Activated CD4-positive, alpha-beta T cell treated with anti-CD3 and anti-CD28 coated beads, Interleukin-2, amount 10 ng/mL, durations not matched to agents 7 days and 5 days (primary cell): ENCODE measurements around the gene PTMS. TPM values are rescaled to one million over a fixed set of nuclear protein-coding genes. Genes with fewer than 3 reads are reported as not detected.

ENCODE experiments used
- CTCF ChIA-PET: fragments of 350-600 bp; sonication (Branson Sonifier 250); formaldehyde crosslinking; loops from one replicate; lab custom pipeline; 2021; ENCODE audit warnings: antibody characterized with exemption; lab: Charles Lee
- POLR2A ChIA-PET: fragments of 350-600 bp; sonication (Branson Sonifier 250); formaldehyde crosslinking; loops from one replicate; lab custom pipeline; 2021; ENCODE audit warnings: antibody characterized with exemption; lab: Charles Lee
- DNase-seq: peaks from one replicate; pipeline ENCODE4 v3.0.0-alpha.2; 2020
- H3K27ac Mint-ChIP-seq: one replicate; pipeline ENCODE4 v1.8.0; 2021; ENCODE audit warnings: mild to moderate bottlenecking, moderate library complexity, mixed read lengths
- H3K27me3 Mint-ChIP-seq: one replicate; pipeline ENCODE4 v1.8.0; 2021; ENCODE audit warnings: mixed read lengths
- H3K36me3 Mint-ChIP-seq: one replicate; pipeline ENCODE4 v1.8.0; 2021; ENCODE audit warnings: low read depth, mixed read lengths
- H3K4me1 Mint-ChIP-seq: one replicate; pipeline ENCODE4 v1.8.0; 2021; ENCODE audit warnings: mixed read lengths
- H3K4me3 Mint-ChIP-seq: one replicate; pipeline ENCODE4 v1.8.0; 2021; ENCODE audit warnings: mild to moderate bottlenecking, moderate library complexity, mixed read lengths
- H3K9me3 Mint-ChIP-seq: one replicate; pipeline ENCODE4 v1.8.0; 2021; ENCODE audit warnings: mixed read lengths
- total RNA-seq, 2 experiments: library from RNA; stranded (reverse); gene quantifications; one replicate each; pipeline ENCODE4 v1.2.3, GENCODE V29; 2021

PTMS gene
- total RNA-seq, 2 experiments from 2014 or later = 16.4 to 25.6 TPM

- no peak for DNase-seq
- CTCF ChIA-PET = interaction anchor here (0.6 to 4.8 kb wide), 38 partner anchors 8 to 657 kb away, joined by 3 to 77 read pairs (median 8); partner anchors contain the start of genes CD4, CDCA3, COPS7A and GPR162
- Mint-ChIP-seq H3K27me3 (no peaks in the 10 kb centered on the region), H3K9me3 (no peaks in the 10 kb centered on the region), H3K4me3 (peak overlapping the region; percentile 89), H3K4me1 (peaks cover 35% of the 10 kb centered on the region), H3K27ac (peak overlapping the region; percentile 98), H3K36me3 (peaks cover 16% of the 10 kb centered on the region)
- POLR2A ChIA-PET = interaction anchor here (0.7 to 2.1 kb wide), 2 partner anchors 35 to 98 kb away, joined by 5 read pairs; partner anchors contain the start of genes CD4 and USP5
These were observed 12.3 kb upstream of the PTMS start for GRCh38 chr12:6753772-6754356.

- ChIA-PET POLR2A (interaction anchor here (2.1 kb wide), 1 partner anchor 98 kb away, joined by 5 read pairs; the partner anchor contains the start of gene USP5), CTCF (interaction anchor here (0.6 to 4.8 kb wide), 30 partner anchors 8 to 656 kb away, joined by 3 to 77 read pairs (median 10); partner anchors contain the start of genes CD4, CDCA3, COPS7A and GPR162)
- H3K9me3 Mint-ChIP-seq = no peaks in the 10 kb centered on the region
- no peak overlapping the region for H3K27ac Mint-ChIP-seq
- peaks cover 38% of the 10 kb centered on the region for H3K4me1 Mint-ChIP-seq
- no peak overlapping the region for H3K4me3 Mint-ChIP-seq
- H3K36me3 Mint-ChIP-seq = peaks cover 12% of the 10 kb centered on the region
- DNase-seq = no peak
- no peaks in the 10 kb centered on the region for H3K27me3 Mint-ChIP-seq
These were observed 11.8 kb upstream of the PTMS start for GRCh38 chr12:6754411-6754810.

- peaks cover 2% of the 10 kb centered on the region for H3K36me3 Mint-ChIP-seq
- no peak overlapping the region for H3K4me3 Mint-ChIP-seq
- POLR2A ChIA-PET = no interaction called here
- no peak overlapping the region for H3K27ac Mint-ChIP-seq
- no peaks in the 10 kb centered on the region for H3K9me3 Mint-ChIP-seq
- H3K27me3 Mint-ChIP-seq = peaks cover 6% of the 10 kb centered on the region
- peaks cover 23% of the 10 kb centered on the region for H3K4me1 Mint-ChIP-seq
- DNase-seq = no peak
- CTCF ChIA-PET = interaction anchor here (1.0 to 1.4 kb wide), 3 partner anchors 9 to 92 kb away, joined by 4 to 8 read pairs (median 4); partner anchors contain the start of gene PTMS
These were observed 9.0 kb upstream of the PTMS start for GRCh38 chr12:6757028-6757690.

GRCh38 chr12:6758506-6759095 lies 7.6 kb upstream of the PTMS start:
- H3K4me1 Mint-ChIP-seq = peaks cover 18% of the 10 kb centered on the region
- no peak overlapping the region for H3K4me3 Mint-ChIP-seq
- no peaks in the 10 kb centered on the region for H3K9me3 Mint-ChIP-seq
- POLR2A ChIA-PET = interaction anchor here (0.7 kb wide), 1 partner anchor 109 kb away, joined by 3 read pairs; no protein-coding TSS in a partner anchor
- no peaks in the 10 kb centered on the region for H3K36me3 Mint-ChIP-seq
- peaks cover 11% of the 10 kb centered on the region for H3K27me3 Mint-ChIP-seq
- CTCF ChIA-PET = interaction anchor here (1.0 to 2.2 kb wide), 8 partner anchors 8 to 93 kb away, joined by 3 to 8 read pairs (median 4); partner anchors contain the start of genes CD4, LAG3, PTMS and USP5
- H3K27ac Mint-ChIP-seq = no peak overlapping the region
- no peak for DNase-seq

GRCh38 chr12:6759741-6760140 lies 6.4 kb upstream of the PTMS start:
- Mint-ChIP-seq H3K27ac (no peak overlapping the region), H3K9me3 (no peaks in the 10 kb centered on the region), H3K4me3 (no peak overlapping the region), H3K4me1 (peaks cover 24% of the 10 kb centered on the region), H3K27me3 (peaks cover 20% of the 10 kb centered on the region), H3K36me3 (no peaks in the 10 kb centered on the region)
- CTCF ChIA-PET = interaction anchor here (0.5 to 2.2 kb wide), 9 partner anchors 8 to 66 kb away, joined by 3 to 8 read pairs (median 5); partner anchors contain the start of gene LAG3
- DNase-seq = no peak
- POLR2A ChIA-PET = no interaction called here

GRCh38 chr12:6763380-6763779 lies 2.8 kb upstream of the PTMS start:
- Mint-ChIP-seq H3K27ac (no peak overlapping the region), H3K4me3 (no peak overlapping the region), H3K9me3 (no peaks in the 10 kb centered on the region), H3K27me3 (peaks cover 43% of the 10 kb centered on the region), H3K4me1 (peaks cover 41% of the 10 kb centered on the region), H3K36me3 (peaks cover 3% of the 10 kb centered on the region)
- ChIA-PET POLR2A (no interaction called here), CTCF (interaction anchor here (0.7 to 1.6 kb wide), 6 partner anchors 9 to 39 kb away, joined by 3 to 5 read pairs (median 3); partner anchors contain the start of genes COPS7A, LAG3 and MLF2)
- DNase-seq = no peak

- DNase-seq = peak; percentile 62
- ChIA-PET POLR2A (no interaction called here), CTCF (interaction anchor here (0.7 to 8.8 kb wide), 8 partner anchors 8 to 108 kb away, joined by 3 to 120 read pairs (median 4); partner anchors contain the start of genes LAG3, MLF2 and SPSB2)
- no peaks in the 10 kb centered on the region for H3K9me3 Mint-ChIP-seq
- H3K4me3 Mint-ChIP-seq = peak overlapping the region; percentile 12
- H3K4me1 Mint-ChIP-seq = peaks cover 40% of the 10 kb centered on the region
- peaks cover 50% of the 10 kb centered on the region for H3K27me3 Mint-ChIP-seq
- peaks cover 3% of the 10 kb centered on the region for H3K36me3 Mint-ChIP-seq
- H3K27ac Mint-ChIP-seq = no peak overlapping the region
These were observed 1.9 kb upstream of the PTMS start for GRCh38 chr12:6764011-6764828.

- Mint-ChIP-seq H3K27ac (peak overlapping the region; percentile 12), H3K4me3 (peak overlapping the region; percentile 63), H3K9me3 (no peaks in the 10 kb centered on the region), H3K36me3 (peaks cover 3% of the 10 kb centered on the region), H3K4me1 (peaks cover 40% of the 10 kb centered on the region), H3K27me3 (peaks cover 48% of the 10 kb centered on the region)
- DNase-seq = no peak
- POLR2A ChIA-PET = no interaction called here
- CTCF ChIA-PET = interaction anchor here (0.5 to 8.8 kb wide), 9 partner anchors 12 to 360 kb away, joined by 3 to 120 read pairs (median 4); partner anchors contain the start of genes COPS7A, MLF2 and SPSB2
These were observed 1.0 kb upstream of the PTMS start for GRCh38 chr12:6765048-6765633.

GRCh38 chr12:6766651-6767349 lies 637 bp downstream of the PTMS start:
- POLR2A ChIA-PET = interaction anchor here (1.0 kb wide), 1 partner anchor 228 kb away, joined by 3 read pairs; no protein-coding TSS in a partner anchor
- H3K27ac Mint-ChIP-seq = peak overlapping the region; percentile 81
- peaks cover 3% of the 10 kb centered on the region for H3K36me3 Mint-ChIP-seq
- peak overlapping the region; percentile 81 for H3K4me3 Mint-ChIP-seq
- no peaks in the 10 kb centered on the region for H3K9me3 Mint-ChIP-seq
- H3K4me1 Mint-ChIP-seq = peaks cover 51% of the 10 kb centered on the region
- CTCF ChIA-PET = interaction anchor here (0.6 to 8.8 kb wide), 26 partner anchors 9 to 229 kb away, joined by 3 to 120 read pairs (median 4); partner anchors contain the start of genes CD4, CDCA3, COPS7A and MLF2
- peaks cover 44% of the 10 kb centered on the region for H3K27me3 Mint-ChIP-seq
- peak; percentile 49 for DNase-seq

GRCh38 chr12:6767353-6768319 lies 1.5 kb downstream of the PTMS start:
- ChIA-PET CTCF (interaction anchor here (0.6 to 8.8 kb wide), 17 partner anchors 8 to 189 kb away, joined by 3 to 120 read pairs (median 5); partner anchors contain the start of genes CD4, COPS7A, MLF2 and P3H3), POLR2A (no interaction called here)
- Mint-ChIP-seq H3K27ac (peak overlapping the region; percentile 81), H3K4me3 (peak overlapping the region; percentile 81), H3K9me3 (no peaks in the 10 kb centered on the region), H3K36me3 (peaks cover 3% of the 10 kb centered on the region), H3K4me1 (peaks cover 58% of the 10 kb centered on the region), H3K27me3 (peaks cover 41% of the 10 kb centered on the region)
- no peak for DNase-seq
